Left lung (tissue), 10 donors: ENCODE data around the gene RAB17. TPM values are rescaled to one million over a fixed set of nuclear protein-coding genes. Genes with fewer than 3 reads are reported as not detected.

Experiments
- ATAC-seq: fragments of 200-7000 bp; cut with Tn5 transposase; one replicate; pipeline ENCODE4 v1.9.1; 2020; ENCODE audit warnings: moderate library complexity
- DNase-seq, 4 donors: peaks; one replicate each; pipeline ENCODE4 v3.0.0-alpha.2; 2013 to 2020
- H3K27ac ChIP-seq, 2 donors: fragments of 200-600 bp; sonication (generic) in 1 of 2; one replicate each; pipeline versions ENCODE4 v1.5.0 to v1.8.0; 2020 to 2021
- H3K27me3 ChIP-seq, 2 donors: fragments of 200-600 bp; sonication (generic) in 1 of 2; one replicate each; pipeline versions ENCODE4 v1.5.0 to v1.8.0; 2020 to 2021
- H3K36me3 ChIP-seq, 2 donors: fragments of 200-600 bp; sonication (generic) in 1 of 2; one replicate each; pipeline versions ENCODE4 v1.5.0 to v1.8.0; 2020 to 2021
- H3K4me1 ChIP-seq, 2 donors: fragments of 200-600 bp; one replicate each; pipeline ENCODE4 v1.8.0; 2021
- H3K4me3 ChIP-seq, 2 donors: fragments of 200-600 bp; sonication (generic) in 1 of 2; one replicate each; pipeline versions ENCODE4 v1.5.0 to v1.8.0; 2020 to 2021; ENCODE audit warnings: mild to moderate bottlenecking in 1 of 2
- H3K9me3 ChIP-seq, 2 donors: fragments of 200-600 bp; sonication (generic) in 1 of 2; one replicate each; pipeline versions ENCODE4 v1.5.0 to v1.8.0; 2020 to 2021
- intact Hi-C, 2 donors: fragments of 100-400 bp; cut with DNase I; formaldehyde crosslinking; loops; one replicate each; pipeline versions ENCODE4 v1.11.2 to v1.14.2; 2022
- polyA plus RNA-seq, 6 donors: library from polyadenylated mRNA; unstranded; fragments of 120-200 nt; gene quantifications; one replicate each; pipeline ENCODE4 v1.2.1, GENCODE V29; 2013; ENCODE audit not compliant: insufficient read length in 6 of 6
- total RNA-seq, 2 donors: library from RNA; stranded (reverse); fragmentation: NEBNext Ultra II Directional; extraction: Animal tissue kit (Norgen Biotek cat#: 25700); gene quantifications; one replicate each; pipeline ENCODE4 v1.2.1, GENCODE V29; 2021
- TF ChIP-seq, protein P1 (sequence below), 2 donors: fragments of 200-600 bp; sonication (generic) in 1 of 2; IDR thresholded peaks; one replicate each; pipeline versions ENCODE4 v1.5.0 to v1.8.0; 2021; ENCODE audit warnings: antibody characterized with exemption in 2 of 2
- donor health status: DM: no; HTN: yes; CAD: no.
- donor health status: DM: no; HTN: no; CAD: no.

Gene RAB17
- total and polyA plus RNA-seq, 8 donors: 12.1 to 37.9 (median 18.7) TPM

- no peak overlapping the region for H3K27ac ChIP-seq
These were observed 9.2 kb downstream of the RAB17 start for GRCh38 chr2:237581326-237581725.

GRCh38 chr2:237577956-237578870 is 12.3 kb downstream of the RAB17 start:
- DNase-seq (peak in 1 of 4 donors; percentile 33), ATAC-seq (no peak)
- Histone ChIP-seq H3K36me3 (no peaks in the 10 kb centered on the region), H3K27ac (no peak overlapping the region), H3K9me3 (no peaks in the 10 kb centered on the region), H3K4me3 (no peak overlapping the region), H3K27me3 (no peaks in the 10 kb centered on the region), H3K4me1 (peaks cover 0 to 16% of the 10 kb centered on the region in 2 donors)
- intact Hi-C loops: no loop called here
- TF ChIP-seq, protein P1, sequence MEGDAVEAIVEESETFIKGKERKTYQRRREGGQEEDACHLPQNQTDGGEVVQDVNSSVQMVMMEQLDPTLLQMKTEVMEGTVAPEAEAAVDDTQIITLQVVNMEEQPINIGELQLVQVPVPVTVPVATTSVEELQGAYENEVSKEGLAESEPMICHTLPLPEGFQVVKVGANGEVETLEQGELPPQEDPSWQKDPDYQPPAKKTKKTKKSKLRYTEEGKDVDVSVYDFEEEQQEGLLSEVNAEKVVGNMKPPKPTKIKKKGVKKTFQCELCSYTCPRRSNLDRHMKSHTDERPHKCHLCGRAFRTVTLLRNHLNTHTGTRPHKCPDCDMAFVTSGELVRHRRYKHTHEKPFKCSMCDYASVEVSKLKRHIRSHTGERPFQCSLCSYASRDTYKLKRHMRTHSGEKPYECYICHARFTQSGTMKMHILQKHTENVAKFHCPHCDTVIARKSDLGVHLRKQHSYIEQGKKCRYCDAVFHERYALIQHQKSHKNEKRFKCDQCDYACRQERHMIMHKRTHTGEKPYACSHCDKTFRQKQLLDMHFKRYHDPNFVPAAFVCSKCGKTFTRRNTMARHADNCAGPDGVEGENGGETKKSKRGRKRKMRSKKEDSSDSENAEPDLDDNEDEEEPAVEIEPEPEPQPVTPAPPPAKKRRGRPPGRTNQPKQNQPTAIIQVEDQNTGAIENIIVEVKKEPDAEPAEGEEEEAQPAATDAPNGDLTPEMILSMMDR (IDR thresholded peaks at IDR 0.05): no peak

More at GRCh38 chr2:237581326-237581725, 9.2 kb downstream of the RAB17 start:
- DNase-seq (peak in 1 of 4 donors; percentile 34), ATAC-seq (no peak)
- peaks cover 0 to 11% of the 10 kb centered on the region in 2 donors for H3K4me1 ChIP-seq
- no peak overlapping the region for H3K4me3 ChIP-seq
- H3K9me3 ChIP-seq: no peaks in the 10 kb centered on the region
- intact Hi-C loops: loop anchor here in 1 of 2 donors (10.0 kb wide), 1 partner anchor 163 kb away; no protein-coding TSS in a partner anchor
- TF ChIP-seq, protein P1 (IDR thresholded peaks at IDR 0.05): no peak
- H3K27me3 ChIP-seq: no peaks in the 10 kb centered on the region
- no peaks in the 10 kb centered on the region for H3K36me3 ChIP-seq

- no peak for DNase-seq
- no peaks in the 10 kb centered on the region for H3K9me3 ChIP-seq
- intact Hi-C loops: no loop called here
- no peaks in the 10 kb centered on the region for H3K27me3 ChIP-seq
- ATAC-seq: no peak
- H3K36me3 ChIP-seq: no peaks in the 10 kb centered on the region
- H3K4me3 ChIP-seq: no peak overlapping the region
- H3K4me1 ChIP-seq: peaks cover 0 to 17% of the 10 kb centered on the region in 2 donors
- H3K27ac ChIP-seq: no peak overlapping the region
- TF ChIP-seq, protein P1 (IDR thresholded peaks at IDR 0.05): no peak
These were observed 13.1 kb downstream of the RAB17 start for GRCh38 chr2:237577458-237577857.

DNA sequence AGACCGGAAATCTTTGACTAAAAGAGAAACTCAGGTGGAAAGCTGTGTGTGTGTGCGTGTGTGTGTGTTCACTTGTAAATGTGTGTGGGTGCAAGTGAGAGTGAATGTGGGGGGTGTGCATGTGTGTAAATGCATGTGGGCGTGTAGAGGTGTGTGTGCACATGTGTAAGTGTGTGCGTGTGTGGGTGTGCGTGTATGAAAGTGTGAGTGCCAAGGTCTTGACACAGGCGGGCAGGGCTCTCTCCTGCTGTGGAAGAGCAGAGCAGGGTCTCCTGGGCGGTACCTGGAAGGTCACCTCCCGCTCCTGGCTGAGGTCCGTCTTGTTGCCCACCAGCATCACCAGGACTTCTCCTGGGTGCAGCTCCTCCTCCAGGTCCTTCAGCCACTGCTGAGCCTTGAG is 13.6 kb downstream of the RAB17 start:
- Histone ChIP-seq H3K27ac (no peak overlapping the region), H3K4me3 (no peak overlapping the region), H3K9me3 (no peaks in the 10 kb centered on the region), H3K27me3 (no peaks in the 10 kb centered on the region), H3K36me3 (no peaks in the 10 kb centered on the region), H3K4me1 (peaks cover 4 to 17% of the 10 kb centered on the region in 2 donors)
- intact Hi-C loops: no loop called here
- ATAC-seq (no peak), DNase-seq (no peak)
- TF ChIP-seq, protein P1 (IDR thresholded peaks at IDR 0.05): no peak
